PC-3 (cell line): Measurements from ENCODE around the gene CCR9. TPM values are rescaled to one million over a fixed set of nuclear protein-coding genes. Genes with fewer than 3 reads are reported as not detected.

ENCODE experiments used
- ATAC-seq: fragments of 200-7000 bp; cut with Tn5 transposase; 2 replicates; pipeline ENCODE4 v1.9.1; 2020; ENCODE audit warnings: mild to moderate bottlenecking, moderate library complexity
- BruUV-seq: library from RNA; stranded (reverse); fragments of 400-500 nt; replicated peaks from 2 replicates; lab custom pipeline; 2021; lab: Mats Ljungman, UMichigan
- CTCF ChIA-PET: fragments of 300-600 bp; sonication (Branson Sonifier 250); formaldehyde crosslinking; loops from one replicate; lab custom pipeline; 2022; ENCODE audit warnings: antibody characterized with exemption; lab: Charles Lee
- POLR2A ChIA-PET: fragments of 300-600 bp; sonication (Branson Sonifier 250); formaldehyde crosslinking; loops from one replicate; lab custom pipeline; 2022; ENCODE audit warnings: antibody characterized with exemption; ENCODE audit not compliant: unreplicated experiment; lab: Charles Lee
- DNase-seq: peaks from one replicate; pipeline ENCODE4 v3.0.0-alpha.2; 2015
- H2AFZ ChIP-seq: fragments of 300-600 bp; sonication (generic); 2 replicates; pipeline ENCODE4 v1.6.0; 2016; ENCODE audit warnings: antibody characterized with exemption, low read length
- H3F3A ChIP-seq: fragments of 300-600 bp; sonication (generic); one replicate; pipeline ENCODE4 v1.6.0; 2017; ENCODE audit warnings: antibody characterized with exemption, low read length, control low read depth, mild to moderate bottlenecking; ENCODE audit not compliant: unreplicated experiment
- H3K27ac ChIP-seq: fragments of 300-600 bp; sonication (generic); 2 replicates; pipeline ENCODE4 v1.5.1; 2016; ENCODE audit warnings: mild to moderate bottlenecking, low read length
- H3K27me3 ChIP-seq: fragments of 300-600 bp; sonication (generic); 2 replicates; pipeline ENCODE4 v1.6.1; 2016; ENCODE audit warnings: low read length, mixed read lengths
- H3K36me3 ChIP-seq: fragments of 300-600 bp; sonication (generic); 2 replicates; pipeline ENCODE4 v1.6.1; 2016; ENCODE audit warnings: low read depth, mixed run types, low read length, mixed read lengths
- H3K4me1 ChIP-seq: fragments of 300-600 bp; sonication (generic); 2 replicates; pipeline ENCODE4 v1.5.1; 2016; ENCODE audit warnings: low read length; ENCODE audit not compliant: insufficient read depth
- H3K4me2 ChIP-seq: fragments of 300-600 bp; sonication (generic); 2 replicates; pipeline ENCODE4 v1.6.0; 2016; ENCODE audit warnings: low read length
- H3K4me3 ChIP-seq: fragments of 300-600 bp; sonication (generic); 2 replicates; pipeline ENCODE4 v1.5.1; 2016; ENCODE audit warnings: mild to moderate bottlenecking, low read length, mixed read lengths
- H3K79me2 ChIP-seq: fragments of 300-600 bp; sonication (generic); 2 replicates; pipeline ENCODE4 v1.6.1; 2017; ENCODE audit warnings: low read length, mixed read lengths
- H3K9ac ChIP-seq: fragments of 300-600 bp; sonication (generic); 2 replicates; pipeline ENCODE4 v1.6.0; 2016; ENCODE audit warnings: mild to moderate bottlenecking, low read length
- H3K9me2 ChIP-seq: fragments of 300-600 bp; sonication (generic); replicated peaks from 2 replicates; pipeline ENCODE4 v1.6.1; 2016; ENCODE audit warnings: mixed run types, low read length, mixed read lengths
- H3K9me3 ChIP-seq: fragments of 300-600 bp; sonication (generic); 2 replicates; pipeline ENCODE4 v1.6.1; 2016; ENCODE audit warnings: low read length, mixed read lengths
- H4K20me1 ChIP-seq: fragments of 300-600 bp; sonication (generic); 2 replicates; pipeline ENCODE4 v1.6.1; 2016; ENCODE audit warnings: low read length, mixed read lengths
- EZH2 ChIP-seq: fragments of 300-600 bp; sonication (generic); IDR thresholded peaks from one replicate; pipeline ENCODE4 v1.6.1; 2017; ENCODE audit warnings: antibody characterized with exemption, mild to moderate bottlenecking, low read length; ENCODE audit not compliant: unreplicated experiment
- EZH2phosphoT487 ChIP-seq: fragments of 300-600 bp; sonication (generic); IDR thresholded peaks from 2 replicates; pipeline ENCODE4 v1.6.1; 2018; ENCODE audit warnings: mild to moderate bottlenecking, antibody characterized with exemption, low read length, borderline replicate concordance
- intact Hi-C: fragments of 100-400 bp; cut with micrococcal nuclease; formaldehyde crosslinking; loops from 2 replicates; pipeline ENCODE4 v1.9.0; 2023
- total RNA-seq: library from RNA; depleted of rRNA; stranded (reverse); fragments of >200 nt; gene quantifications from 2 replicates; pipeline ENCODE4 v1.2.3, GENCODE V29; 2014
- TF ChIP-seq, protein P1 (sequence below): fragments of 300-600 bp; sonication (generic); conservative IDR thresholded peaks from 2 replicates; pipeline ENCODE4 v1.5.1; 2017; ENCODE audit warnings: antibody characterized with exemption, low read depth, mild to moderate bottlenecking, low read length

The CCR9 gene
- total RNA-seq, 1 experiment from 2014 or later = not detected

DNA sequence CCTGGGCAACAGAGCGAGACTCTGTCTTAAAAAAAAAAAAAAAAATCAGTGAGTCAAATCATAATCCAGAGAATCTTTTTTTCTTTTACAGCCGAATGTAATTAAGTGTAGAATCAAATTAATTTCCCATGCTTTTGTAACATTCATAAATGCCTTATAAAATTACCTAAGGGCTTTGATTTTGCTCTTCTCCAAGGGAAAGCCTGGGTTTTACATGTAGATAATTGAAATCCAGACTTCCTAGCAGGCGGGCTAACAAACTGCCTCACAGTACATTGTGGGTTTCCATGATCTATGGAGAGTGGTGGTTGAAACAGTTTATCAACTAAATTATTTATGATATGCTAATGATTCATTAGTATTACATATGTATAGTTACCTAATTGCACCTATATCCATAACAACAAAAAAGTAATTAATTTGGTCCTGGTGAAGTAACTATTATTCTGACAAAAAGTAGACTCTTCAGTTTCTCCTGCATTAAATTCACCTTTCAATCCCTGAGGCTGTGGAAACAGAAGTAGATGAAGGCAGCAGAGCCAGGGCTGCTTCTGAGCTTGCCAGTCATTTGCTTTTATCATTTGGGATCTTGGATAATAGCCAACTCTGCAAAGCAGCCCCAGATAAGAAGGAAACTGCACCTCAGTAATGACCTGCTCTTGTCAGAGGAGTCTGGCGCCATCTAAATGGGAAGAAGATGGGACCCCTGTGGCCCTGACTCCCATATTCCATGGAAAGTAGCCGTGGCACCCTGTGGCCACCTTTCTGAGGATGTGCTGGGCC lies 9.5 kb downstream of the CCR9 start:
- ChIA-PET CTCF (interaction anchor here (0.6 kb wide), 1 partner anchor 187 kb away, joined by 3 read pairs; no protein-coding TSS in a partner anchor), POLR2A (interaction anchor here (0.6 kb wide), 1 partner anchor 260 kb away, joined by 4 read pairs; no protein-coding TSS in a partner anchor)
- H3K4me1 ChIP-seq = peaks cover 20% of the 10 kb centered on the region
- no peaks in the 10 kb centered on the region for H3K9me2 ChIP-seq
- H3K79me2 ChIP-seq = no peaks in the 10 kb centered on the region
- no peak for DNase-seq
- intact Hi-C loops = no loop called here
- H3K36me3 ChIP-seq = no peaks in the 10 kb centered on the region
- no peak overlapping the region for H3K9ac ChIP-seq
- H3K4me3 ChIP-seq = no peak overlapping the region
- no peaks in the 10 kb centered on the region for H3K9me3 ChIP-seq
- no peak overlapping the region for H3K27ac ChIP-seq
- no TSS peak for BruUV-seq
- H3F3A ChIP-seq = no peaks in the 10 kb centered on the region
- TF ChIP-seq, protein P1, sequence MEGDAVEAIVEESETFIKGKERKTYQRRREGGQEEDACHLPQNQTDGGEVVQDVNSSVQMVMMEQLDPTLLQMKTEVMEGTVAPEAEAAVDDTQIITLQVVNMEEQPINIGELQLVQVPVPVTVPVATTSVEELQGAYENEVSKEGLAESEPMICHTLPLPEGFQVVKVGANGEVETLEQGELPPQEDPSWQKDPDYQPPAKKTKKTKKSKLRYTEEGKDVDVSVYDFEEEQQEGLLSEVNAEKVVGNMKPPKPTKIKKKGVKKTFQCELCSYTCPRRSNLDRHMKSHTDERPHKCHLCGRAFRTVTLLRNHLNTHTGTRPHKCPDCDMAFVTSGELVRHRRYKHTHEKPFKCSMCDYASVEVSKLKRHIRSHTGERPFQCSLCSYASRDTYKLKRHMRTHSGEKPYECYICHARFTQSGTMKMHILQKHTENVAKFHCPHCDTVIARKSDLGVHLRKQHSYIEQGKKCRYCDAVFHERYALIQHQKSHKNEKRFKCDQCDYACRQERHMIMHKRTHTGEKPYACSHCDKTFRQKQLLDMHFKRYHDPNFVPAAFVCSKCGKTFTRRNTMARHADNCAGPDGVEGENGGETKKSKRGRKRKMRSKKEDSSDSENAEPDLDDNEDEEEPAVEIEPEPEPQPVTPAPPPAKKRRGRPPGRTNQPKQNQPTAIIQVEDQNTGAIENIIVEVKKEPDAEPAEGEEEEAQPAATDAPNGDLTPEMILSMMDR = no peak
- TF ChIP-seq EZH2 (no peak), EZH2phosphoT487 (no peak)
- ATAC-seq = no peak
- H3K27me3 ChIP-seq = no peaks in the 10 kb centered on the region
- H4K20me1 ChIP-seq = no peaks in the 10 kb centered on the region
- H3K4me2 ChIP-seq = no peak overlapping the region
- no peak overlapping the region for H2AFZ ChIP-seq

DNA sequence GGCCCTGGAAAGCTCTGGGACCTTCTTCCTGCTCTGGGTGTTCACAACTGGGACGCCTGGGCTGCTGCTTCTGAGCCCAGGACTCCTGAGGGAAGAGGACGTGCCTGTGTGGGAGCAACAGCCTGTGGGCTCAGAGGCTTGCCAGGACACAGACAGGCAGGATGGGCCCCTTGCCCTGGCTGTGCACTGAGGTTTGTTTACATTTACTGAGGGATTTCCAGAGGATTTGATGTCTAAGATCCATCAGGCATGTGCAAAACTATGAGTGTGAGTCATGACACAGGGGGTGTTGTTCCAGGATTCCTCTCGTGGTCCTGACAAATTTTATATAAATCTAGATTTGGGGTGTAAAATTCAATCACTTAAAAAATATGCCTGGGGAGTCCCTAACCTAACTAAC lies 10.6 kb downstream of the CCR9 start:
- 0 out of 2 replicates have a peak overlapping the region, but pooled peaks have one; percentile 9 for H3K4me2 ChIP-seq
- TF ChIP-seq EZH2 (no peak), EZH2phosphoT487 (no peak)
- TF ChIP-seq, protein P1 = no peak
- H3K27me3 ChIP-seq = no peaks in the 10 kb centered on the region
- ATAC-seq = peak; percentile 63; the same call in 1 of the 2 replicates
- no peaks in the 10 kb centered on the region for H3K36me3 ChIP-seq
- H3K4me1 ChIP-seq = peaks cover 20% of the 10 kb centered on the region
- H3K9me2 ChIP-seq = no peaks in the 10 kb centered on the region
- H3F3A ChIP-seq = no peaks in the 10 kb centered on the region
- no TSS peak for BruUV-seq
- POLR2A ChIA-PET = no interaction called here
- no peak overlapping the region for H3K27ac ChIP-seq
- no peak overlapping the region for H3K9ac ChIP-seq
- CTCF ChIA-PET = no interaction called here
- DNase-seq = peak; percentile 38
- intact Hi-C loops = no loop called here
- no peaks in the 10 kb centered on the region for H3K9me3 ChIP-seq
- no peaks in the 10 kb centered on the region for H4K20me1 ChIP-seq
- H3K79me2 ChIP-seq = no peaks in the 10 kb centered on the region
- no peak overlapping the region for H2AFZ ChIP-seq
- no peak overlapping the region for H3K4me3 ChIP-seq

DNA sequence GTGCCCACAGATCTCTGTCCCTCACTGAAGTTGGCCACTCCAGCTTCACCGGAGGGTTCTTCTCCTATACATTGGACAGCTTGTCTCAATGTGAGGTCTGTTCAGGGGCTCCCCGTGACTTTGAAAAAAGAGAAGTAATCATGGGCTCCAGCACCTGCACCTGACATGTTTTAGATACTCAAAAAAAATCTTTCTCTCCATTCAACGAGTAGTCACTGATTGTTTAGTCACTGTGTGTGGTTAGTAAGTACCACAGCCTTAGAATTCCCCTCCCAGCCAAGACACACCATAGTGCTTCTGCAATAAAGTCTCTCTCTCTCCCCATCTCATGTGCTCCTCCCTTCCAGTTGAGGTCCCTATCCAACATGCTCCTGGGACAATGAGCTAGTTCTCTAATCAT lies 18.6 kb downstream of the CCR9 start:
- Histone ChIP-seq H3K4me1 (no peaks in the 10 kb centered on the region), H3F3A (no peaks in the 10 kb centered on the region), H3K79me2 (no peaks in the 10 kb centered on the region), H3K9ac (no peak overlapping the region), H2AFZ (no peak overlapping the region), H3K27me3 (no peaks in the 10 kb centered on the region), H3K9me2 (no peaks in the 10 kb centered on the region), H3K4me3 (no peak overlapping the region), H3K9me3 (no peaks in the 10 kb centered on the region), H3K4me2 (no peak overlapping the region), H3K36me3 (no peaks in the 10 kb centered on the region), H4K20me1 (no peaks in the 10 kb centered on the region), H3K27ac (no peak overlapping the region)
- POLR2A ChIA-PET = no interaction called here
- ATAC-seq = no peak
- no peak for DNase-seq
- TF ChIP-seq EZH2phosphoT487 (no peak), EZH2 (no peak)
- TF ChIP-seq, protein P1 = no peak
- CTCF ChIA-PET = interaction anchor here (0.5 kb wide), 1 partner anchor 237 kb away, joined by 3 read pairs; no protein-coding TSS in a partner anchor
- intact Hi-C loops = no loop called here
- no TSS peak for BruUV-seq
